Measurements from ENCODE around the gene ZNF148.

The ZNF148 gene

DNA sequence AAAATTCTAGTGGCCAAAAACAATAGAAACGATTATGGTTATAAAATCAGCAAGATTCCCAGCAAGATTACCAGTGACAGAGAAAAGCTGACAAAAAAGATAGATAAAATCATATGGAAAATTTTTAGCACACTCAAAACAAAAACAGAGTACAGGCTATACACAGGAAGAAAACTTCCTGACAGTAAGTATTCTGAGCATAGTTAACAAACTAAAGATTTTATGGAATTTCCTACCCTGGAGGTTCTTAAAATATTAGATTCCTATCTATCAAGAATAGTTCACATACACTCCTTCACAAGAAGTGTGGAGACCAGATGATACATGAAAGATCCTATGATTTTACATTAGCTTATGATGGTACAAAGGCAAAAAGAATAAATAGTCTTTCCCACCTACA, 50.8 kb downstream of the ZNF148 start:
- no peak for DNase-seq

DNA sequence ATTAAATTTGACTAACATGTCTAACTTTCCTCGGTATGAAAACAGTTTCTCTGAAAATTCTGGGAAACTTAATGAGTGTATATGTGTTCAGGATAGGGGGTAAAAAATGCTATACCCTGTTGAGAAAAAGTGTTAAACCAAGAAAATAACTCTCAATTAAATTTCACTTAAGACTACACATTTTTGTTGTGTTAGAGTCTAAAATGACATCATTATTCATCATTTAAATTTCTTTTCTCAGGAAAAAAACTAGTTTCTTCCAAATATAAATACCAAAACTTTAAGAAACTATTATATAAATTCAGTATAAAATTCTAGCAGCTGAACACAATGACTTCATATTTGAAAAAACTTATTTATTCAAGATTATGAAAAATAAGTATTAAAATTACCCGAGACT, 52.2 kb downstream of the ZNF148 start:
- no peak for DNase-seq

DNA sequence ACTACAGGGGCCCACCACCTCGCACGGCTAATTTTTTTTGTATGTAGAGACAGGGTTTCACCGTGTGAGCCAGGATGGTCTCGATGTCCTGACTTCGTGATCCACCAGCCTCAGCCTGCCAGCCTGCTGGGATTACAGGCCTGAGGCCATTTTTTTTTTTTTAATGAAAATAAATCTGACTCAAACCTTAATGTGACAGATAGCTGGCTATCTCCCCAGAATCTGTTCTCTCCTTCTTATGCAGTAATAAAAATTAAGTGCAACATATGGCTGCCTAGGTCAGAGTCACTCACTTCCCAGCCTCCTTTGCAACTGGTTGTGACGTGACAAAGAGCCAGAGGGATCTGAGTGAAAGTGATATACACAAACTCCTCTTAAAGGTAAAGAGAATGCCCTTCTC, 53.0 kb downstream of the ZNF148 start:
- no peak for DNase-seq

DNA sequence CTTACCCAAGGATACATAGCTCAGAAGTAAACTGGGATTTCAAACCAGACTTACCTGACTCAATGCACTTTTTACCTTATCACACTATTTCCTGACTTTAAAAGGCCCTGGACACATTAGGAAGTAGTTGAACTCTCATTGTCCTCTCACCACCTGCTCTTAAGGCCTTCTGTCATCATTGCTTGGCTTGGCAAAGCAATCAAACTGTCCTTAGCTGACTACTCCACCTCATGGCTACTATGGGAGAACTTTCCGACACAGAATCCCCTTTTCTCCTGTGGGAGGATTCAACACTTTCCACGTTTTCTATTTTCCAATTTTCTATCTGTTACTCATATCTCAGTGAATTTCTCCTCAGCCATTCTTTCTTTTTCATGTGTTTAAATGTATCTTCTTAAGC, 55.4 kb downstream of the ZNF148 start:
- DNase-seq = no peak

DNA sequence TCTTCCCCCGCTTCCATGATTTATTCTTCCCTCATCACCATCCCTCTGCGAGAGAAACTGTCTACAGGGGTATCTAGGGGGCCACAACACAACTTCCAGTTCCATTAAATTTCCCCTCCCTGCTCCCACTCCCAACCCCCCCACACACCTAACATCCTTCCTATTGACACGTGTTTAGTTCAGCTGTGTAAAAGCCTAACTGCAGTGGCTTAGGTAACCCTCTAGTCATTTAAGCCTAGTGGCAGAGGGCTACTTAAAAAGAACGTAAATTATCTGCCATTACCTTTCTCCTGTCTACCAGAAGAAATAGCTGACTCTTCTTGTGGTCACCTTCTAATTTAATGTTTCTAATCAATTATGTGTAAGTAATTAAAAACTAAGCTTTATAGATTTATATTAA, 56.3 kb downstream of the ZNF148 start:
- DNase-seq = no peak

DNA sequence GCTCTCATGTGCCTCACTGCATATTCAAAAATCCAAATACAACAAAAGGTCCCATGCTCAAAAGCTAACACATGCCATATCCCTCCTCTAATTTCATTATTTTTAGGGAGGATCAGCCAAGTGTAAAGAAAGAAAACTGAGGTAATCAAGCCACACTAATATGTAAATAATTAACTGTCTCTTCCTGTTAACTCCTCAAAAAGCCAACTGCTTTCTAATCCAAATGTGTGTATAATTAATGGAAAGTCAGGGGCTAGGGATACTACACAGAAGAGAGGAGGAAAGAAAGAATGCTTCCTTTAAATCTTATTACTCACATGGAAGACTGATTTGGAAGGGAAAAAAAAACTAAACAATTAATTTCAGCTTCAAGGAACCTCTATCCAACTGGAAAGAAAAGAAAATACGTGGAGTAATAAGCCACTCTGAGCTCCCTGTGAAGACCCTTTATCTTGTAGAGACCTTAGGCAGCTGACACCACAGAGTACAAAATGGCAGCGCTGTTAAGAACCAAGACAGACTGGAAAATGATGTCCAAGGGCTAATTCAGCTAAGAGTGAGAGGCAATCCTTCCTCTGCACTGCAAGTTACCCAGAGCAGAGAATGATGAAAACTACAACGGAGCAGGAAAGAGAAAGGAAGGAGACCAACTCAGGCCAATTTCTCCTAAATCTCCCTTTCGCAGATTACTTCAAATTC, 56.8 kb downstream of the ZNF148 start:
- DNase-seq = no peak

DNA sequence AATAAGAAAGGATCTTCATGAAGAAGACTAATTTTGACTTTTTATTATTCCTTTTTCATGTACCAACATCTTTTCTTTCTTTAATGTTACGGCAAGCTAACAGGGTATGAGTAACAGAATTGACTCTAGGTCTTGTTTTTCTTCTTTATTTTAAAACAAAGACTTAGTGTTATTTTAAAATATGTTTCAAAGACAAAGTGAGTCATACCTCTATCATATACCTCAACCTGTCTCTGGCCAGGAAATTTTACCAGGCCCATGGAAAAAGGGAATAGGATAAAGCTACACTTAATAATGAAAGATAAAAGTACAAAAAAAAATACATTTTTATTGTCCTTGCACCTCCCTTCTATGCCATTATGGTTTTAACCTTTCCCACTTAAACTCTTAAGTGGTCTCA, 57.4 kb downstream of the ZNF148 start:
- DNase-seq = no peak

DNA sequence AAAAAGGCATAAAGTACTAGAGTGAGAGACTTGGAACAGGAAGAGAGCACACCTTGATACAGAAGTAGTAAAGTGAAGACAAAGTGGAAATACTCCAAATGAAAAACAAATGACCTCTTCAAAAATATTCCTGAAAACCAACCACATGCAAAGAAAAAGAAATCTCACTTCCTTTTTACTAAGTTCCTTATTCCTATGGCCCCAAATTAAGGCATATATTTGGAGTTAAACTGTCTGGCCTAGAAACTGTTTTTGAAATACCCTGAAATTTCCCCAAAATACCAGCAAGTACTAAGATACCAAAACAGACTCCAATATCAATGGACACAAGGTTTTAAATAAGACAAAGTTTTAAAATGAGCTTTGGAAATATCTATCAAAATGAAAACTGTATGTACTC, 58.2 kb downstream of the ZNF148 start:
- no peak for DNase-seq

DNA sequence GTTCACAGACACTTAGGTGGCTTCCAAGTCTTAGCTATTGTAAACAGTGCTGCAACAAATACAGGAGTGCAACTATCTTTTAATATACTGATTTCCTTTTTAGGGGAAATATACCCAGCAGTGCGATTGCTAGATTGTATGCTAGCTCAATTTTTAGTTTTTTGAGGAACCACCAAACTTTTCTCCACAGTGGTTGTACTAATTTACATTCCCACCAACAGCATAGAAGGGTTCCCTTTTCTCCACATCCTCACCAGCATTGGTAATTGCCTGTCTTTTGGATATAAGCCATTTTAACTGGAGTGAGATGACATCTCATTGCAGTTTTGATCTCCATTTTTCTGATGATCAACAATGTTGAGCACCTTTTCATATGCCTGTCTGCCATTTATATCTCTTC, 58.9 kb downstream of the ZNF148 start:
- no peak for DNase-seq

DNA sequence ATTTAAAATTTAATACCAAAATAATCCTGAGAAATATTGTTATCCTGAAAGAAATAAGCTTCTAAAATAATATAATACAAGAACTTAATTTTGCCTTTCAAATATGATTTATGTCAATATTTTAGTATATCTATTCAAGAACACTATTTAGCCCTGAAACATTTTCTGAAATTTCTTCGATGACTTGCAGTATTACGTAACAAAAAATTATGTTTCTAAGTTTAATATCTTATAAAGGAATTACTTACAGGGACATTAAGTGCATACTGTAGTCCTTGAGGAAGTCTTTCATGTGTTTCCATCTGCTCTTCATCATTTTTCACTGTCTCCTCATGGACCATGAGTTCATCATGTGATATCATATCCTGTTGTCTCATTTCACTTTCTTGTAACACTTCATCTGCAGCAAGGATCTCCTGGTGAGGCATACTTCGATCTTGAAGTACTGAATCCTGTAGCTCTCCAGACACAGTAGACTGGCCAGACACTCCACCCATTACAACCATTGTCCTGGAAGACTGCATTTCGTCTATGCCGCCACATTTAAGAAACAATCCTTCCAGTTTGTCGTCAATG, 62.0 kb downstream of the ZNF148 start:
- no peak for DNase-seq

DNA sequence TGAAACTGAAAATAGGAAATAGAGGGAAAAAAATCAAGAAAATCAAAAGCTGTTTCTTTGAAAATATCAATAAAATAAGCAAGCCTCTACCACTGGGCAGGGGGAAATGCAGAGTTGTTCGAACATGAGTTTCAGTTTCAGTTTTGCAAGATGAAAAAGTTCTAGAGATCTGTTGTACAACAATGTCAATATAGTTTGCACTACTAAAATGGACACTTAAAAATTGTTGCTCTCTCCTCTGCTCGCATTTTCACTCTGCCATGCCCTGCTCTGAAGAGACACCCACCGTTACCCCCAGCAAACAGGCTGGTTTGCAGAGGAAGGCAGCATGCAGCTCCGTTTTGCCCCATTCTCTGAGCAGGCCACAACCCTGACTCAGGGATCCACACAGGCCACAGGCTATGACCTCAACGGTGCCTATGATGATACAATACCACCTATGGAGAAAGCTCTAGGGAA, 64.5 kb downstream of the ZNF148 start:
- DNase-seq = peak in 2 of 4 experiments; percentile 9 to 11

DNA sequence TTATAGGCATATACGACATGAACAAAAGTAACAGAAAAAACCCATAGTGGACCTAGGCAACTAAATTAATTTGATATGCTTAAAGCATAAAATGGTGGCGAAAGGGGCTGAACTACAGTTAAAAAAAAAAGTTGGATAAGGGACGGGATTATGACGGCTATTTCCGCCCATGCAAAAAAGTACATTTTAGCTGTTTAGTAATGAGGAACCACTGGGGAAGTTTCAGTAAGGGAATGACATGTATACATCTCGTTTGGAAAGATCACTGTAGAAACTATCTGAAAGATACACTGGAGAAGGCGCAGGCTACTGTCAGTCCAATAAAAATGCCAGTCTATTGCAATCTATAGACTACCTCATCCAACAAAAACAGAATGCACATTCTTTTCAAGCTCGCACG, 65.6 kb downstream of the ZNF148 start:
- DNase-seq = no peak

DNA sequence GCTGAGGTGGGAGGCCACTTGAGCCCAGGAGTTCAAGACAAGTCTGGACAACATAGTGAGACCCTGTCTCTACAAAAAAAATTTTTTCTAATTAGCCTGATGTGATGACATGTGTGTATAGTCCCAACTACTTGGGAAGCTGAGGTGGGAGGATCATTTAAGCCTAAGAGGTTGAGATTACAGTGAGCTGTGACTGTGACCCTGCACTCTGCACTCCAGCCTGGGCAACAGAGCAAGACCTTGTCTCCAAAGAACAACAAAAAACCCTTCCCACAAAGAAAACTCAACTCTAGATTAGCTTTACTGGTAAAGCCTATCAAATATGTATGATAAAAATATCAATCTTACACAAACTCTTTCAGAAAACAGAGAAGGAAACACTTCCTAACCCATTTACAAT, 68.5 kb downstream of the ZNF148 start:
- no peak for DNase-seq

DNA sequence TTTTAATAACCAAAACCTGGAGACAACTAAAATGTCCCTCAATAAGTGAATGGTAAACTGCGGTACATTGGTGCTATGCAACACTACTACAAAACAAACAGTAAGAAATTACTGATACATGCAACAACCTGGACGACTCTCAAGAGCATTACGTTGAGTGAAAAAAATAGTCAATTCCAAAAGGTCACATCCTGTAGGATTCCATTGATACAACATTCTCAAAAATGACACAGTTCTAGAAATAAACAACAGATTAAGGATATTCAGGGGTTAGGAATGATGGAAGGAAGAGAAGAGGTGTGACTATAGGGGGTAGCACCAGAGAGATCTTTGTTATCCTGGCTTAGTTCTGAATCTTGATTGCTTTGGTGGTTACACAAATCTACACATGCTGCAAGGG, 72.2 kb downstream of the ZNF148 start:
- no peak for DNase-seq

DNA sequence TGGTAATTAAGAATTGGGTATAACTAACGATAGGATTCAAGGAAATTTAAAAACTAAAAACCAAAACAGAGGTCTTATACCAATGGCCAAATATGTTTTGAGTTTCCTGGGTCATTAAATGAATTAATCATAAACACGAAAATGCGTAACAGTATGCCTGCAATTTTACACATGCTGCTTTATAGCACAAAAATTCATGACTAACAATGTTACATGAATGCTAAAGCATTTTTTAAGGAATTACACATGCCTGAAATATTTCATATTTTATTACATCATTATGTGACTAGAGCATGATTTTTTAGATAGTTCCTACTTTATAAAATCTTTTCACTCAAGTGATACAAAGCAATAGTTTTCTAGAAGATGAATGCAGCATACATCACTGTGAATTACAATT, 74.7 kb downstream of the ZNF148 start:
- DNase-seq = no peak

DNA sequence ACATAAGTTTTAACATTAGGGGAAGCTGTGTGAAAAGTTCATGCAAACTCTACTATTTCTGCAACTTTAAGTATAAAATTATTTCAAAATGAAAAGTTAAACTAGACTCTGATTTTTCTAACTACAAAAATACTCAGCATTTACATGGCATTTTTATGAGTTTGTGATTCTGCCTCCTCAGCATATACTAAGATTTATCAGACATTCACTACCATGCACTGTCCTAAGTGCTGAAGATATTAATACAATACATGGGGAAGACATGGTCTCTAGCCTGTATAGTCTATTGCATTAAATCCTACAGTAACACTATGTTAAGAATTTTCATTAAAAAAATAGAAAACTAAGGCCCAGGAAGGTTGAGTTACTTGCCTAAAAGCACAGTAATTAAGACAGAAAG, 80.7 kb downstream of the ZNF148 start:
- no peak for DNase-seq

DNA sequence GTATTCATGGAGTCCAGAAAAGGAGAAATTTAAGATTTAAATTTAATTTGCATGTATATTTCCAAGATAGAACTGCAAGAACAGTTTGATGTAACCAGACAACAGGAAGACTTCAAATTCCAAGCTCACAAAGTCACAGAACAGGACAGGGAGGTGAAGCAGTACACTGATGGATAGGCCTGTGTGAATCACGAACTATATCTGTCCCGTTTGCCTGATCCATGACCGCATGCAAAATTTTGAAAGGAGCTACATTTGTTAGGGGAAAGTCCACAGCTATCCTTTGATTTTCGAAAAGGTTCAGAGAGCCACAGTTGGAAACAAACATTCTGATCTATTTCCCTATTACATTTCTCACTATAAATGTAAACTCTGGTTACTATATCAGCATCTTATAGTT, 83.1 kb downstream of the ZNF148 start:
- no peak for DNase-seq

DNA sequence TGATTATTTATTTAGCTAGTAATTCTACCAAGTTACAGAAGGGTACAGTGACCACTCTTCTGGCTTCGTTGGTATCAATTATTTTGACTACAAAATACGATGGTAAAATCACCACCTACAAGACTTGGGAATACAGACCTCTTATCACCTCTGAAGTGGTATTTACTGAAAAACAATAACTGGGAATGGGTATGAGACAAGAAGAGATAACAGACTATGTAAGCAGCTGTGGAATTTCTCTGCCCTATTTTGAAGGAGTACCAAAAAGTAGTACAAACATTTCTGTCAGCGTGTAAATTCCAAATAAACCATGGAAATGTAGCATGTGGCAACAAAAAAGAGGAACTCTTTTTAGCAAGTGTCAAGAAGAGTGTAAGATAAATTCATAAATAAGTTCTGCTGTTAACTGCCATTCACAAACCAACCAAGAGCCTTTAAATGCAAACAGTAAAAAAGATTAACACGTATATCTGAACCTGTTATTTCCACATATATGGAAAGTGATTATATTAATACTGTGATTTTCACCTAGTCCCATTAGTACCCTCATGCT, 85.6 kb downstream of the ZNF148 start:
- no peak for DNase-seq

DNA sequence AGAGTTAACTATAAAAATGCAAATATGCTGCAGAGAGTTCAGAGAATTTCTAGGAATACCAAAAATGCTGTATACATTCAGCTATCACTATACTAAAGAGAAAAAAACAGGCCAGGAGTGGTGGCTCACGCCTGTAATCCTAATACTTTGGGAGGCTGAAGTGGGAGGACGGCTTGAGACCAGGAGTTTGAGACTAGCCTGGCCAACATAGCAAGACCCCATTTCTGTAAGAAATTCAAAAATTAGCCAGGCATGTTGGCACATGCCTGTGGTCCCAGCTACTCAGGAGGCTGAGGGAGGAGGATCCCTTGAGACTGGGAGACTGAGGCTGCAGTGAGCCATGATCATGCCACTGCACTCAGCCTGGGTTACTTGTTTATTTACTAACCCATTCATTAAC, 87.9 kb downstream of the ZNF148 start:
- no peak for DNase-seq

DNA sequence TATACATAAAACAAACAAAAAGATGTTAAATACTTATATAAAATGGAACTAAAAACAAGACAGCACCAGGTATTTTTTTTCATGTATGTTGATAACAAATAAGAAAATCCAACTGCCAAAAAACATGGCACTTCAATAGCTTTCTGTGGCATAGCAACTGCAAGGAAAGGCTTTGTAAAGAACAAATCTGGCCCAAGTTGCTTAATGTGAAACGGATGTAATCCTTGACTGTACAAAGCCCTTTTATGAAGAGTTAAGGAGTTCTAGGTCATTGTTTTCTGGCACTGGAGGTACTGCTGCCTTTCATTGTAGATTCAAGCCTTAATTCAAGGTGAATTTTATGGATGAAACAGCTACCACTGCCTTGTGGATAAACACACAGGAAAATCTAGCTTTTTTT, 93.7 kb downstream of the ZNF148 start:
- DNase-seq = no peak

DNA sequence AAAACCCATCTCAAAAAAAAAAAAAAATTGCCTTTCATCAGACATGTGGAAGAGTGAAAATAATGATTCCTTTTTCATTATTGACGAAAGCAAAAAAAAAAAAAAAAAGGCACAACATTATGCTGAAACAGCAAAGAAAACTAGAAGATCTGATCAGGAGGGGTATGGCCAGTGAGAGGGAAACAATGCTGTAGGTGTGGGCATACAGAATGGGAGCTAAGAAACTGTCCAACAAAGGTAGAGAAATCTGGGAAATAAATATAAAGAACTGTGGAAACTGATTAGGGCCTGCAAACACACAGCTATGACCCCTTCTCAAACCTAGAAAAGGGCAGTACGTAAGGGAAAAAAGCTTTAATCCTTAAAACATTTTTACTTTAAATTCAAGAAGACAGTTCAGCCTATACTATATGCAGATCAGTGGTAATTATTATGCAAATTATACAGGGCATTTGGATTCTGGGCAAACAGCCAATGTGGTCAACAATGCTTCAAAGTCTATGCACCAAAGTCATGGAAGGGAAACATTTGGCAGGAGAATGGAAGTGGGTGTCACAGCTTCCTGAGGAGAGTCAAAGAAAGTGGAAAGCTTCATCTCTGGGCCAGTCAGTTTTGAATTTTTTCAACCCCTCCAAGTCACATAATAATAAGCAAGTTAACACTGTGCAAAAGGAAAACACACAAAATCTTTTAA, 94.3 kb downstream of the ZNF148 start:
- DNase-seq = no peak

DNA sequence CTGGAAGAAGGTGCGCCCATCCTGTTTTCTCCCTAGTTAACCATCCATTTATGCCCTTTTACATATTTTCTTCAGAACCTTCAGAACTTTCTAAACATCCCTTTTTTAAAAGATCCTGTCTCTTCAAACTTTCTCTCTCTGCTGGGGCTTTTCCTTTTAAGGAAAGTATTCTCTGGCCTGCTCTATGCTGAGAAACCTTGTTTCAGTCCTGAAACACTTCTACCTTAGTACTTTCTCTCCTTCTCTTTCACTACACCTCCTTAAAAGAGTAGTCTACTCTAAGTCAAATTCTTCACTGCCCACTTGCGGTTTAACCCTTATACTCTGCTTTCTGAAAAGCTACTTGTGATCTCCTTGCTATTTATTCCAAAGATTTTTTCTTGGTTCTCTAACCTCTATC, 97.0 kb downstream of the ZNF148 start:
- no peak for DNase-seq

DNA sequence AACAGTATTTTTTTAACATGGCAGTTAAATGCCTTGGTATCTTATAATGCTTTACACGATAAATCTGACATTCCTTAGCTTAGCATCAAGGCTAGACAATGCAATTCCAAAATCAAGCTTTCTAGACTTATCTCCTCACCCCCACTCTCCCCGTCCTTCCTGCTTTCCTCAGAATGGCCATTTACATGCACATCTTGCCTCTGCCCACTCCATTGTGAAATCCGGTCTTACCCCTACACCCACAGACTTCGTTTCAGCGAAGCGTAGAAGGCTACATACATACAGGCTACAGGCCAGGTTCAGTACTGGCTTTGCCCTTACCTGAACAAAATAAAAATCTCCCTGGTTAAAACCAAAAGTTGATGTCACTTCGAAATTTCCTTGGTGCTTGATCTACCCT, 104.0 kb downstream of the ZNF148 start:
- no peak for DNase-seq

DNA sequence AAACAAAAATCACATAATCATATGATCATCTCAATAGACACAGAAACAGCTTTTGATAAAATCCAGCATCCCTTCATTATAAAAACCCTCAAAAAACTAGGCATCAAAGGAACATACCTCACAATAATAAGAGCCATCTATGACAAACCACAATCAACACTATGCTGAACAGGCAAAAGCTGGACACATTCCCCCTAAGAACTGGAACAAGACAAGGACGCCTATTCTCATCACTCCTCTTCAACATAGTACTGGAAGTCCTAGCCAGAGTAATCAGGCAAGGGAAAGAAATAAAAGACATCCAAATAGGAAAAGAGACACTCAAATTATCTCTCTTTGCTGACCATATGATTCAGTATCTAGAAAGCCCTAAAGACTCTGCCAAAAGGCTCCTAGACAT, 107.7 kb downstream of the ZNF148 start:
- DNase-seq = no peak

Data from activated CD4-positive, CD25-positive, alpha-beta regulatory T cell (primary cell).